PFSK-1 (cell line): ENCODE results near the gene ZNF75A.

ENCODE experiments used
- POLR2AphosphoS5 ChIP-seq: IDR thresholded peaks from 2 replicates; pipeline ENCODE4 v1.6.1; 2012; ENCODE audit warnings: low read depth, mild to moderate bottlenecking, control low read depth, low read length, moderate library complexity
- TAF1 ChIP-seq: IDR thresholded peaks from 2 replicates; pipeline ENCODE4 v1.6.1; 2012; ENCODE audit warnings: low read length, control low read depth, borderline replicate concordance; ENCODE audit not compliant: insufficient read depth

DNA sequence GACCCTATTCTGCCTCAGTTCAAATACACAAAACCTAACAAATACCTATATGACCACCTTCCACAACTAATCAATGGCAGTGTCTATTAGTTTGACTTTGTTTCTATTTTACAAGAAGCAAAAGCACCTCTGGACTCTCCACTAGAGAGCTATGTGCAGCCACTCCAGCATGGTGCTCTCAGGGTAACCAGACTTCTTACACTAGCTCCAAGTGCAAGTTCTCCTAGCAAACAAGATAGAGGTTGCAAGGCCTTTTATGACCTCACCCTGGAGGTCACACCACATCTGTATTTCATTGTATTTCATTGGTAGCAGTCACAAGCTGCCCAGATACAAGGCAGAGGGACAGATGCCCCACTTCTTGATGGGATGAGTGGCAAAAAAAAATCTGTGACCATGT is 30.4 kb upstream of the ZNF75A start:
- no peak for TF ChIP-seq TAF1
- TF ChIP-seq POLR2AphosphoS5, result no peak
